Subcutaneous adipose tissue (tissue), 4 donors: ENCODE results near the gene MRPS14. TPM values are rescaled to one million over a fixed set of nuclear protein-coding genes. Genes with fewer than 3 reads are reported as not detected.

Experiments used
- CTCF ChIP-seq: fragments of 450-650 bp; IDR thresholded peaks from one replicate; pipeline ENCODE4 v1.5.1; 2016; ENCODE audit warnings: low read depth, mild to moderate bottlenecking, control low read depth, antibody characterized with exemption, moderate library complexity
- total RNA-seq, 4 donors: library from RNA; depleted of rRNA; stranded (reverse); fragments of >200 nt; gene quantifications; one replicate each; pipeline ENCODE4 v1.1.0, GENCODE V29; 2016

The MRPS14 gene
- total RNA-seq, 4 donors from 2014 or later: 16.2 to 32.9 (median 24.3) TPM

- no peak for TF ChIP-seq CTCF
These were observed 46.7 kb downstream of the MRPS14 start for GRCh38 chr1:174976436-174977108.

GRCh38 chr1:174975764-174976163 lies 47.5 kb downstream of the MRPS14 start:
- TF ChIP-seq CTCF: no peak

- TF ChIP-seq CTCF: no peak
These were observed 48.5 kb downstream of the MRPS14 start for GRCh38 chr1:174974711-174975119.

- no peak for TF ChIP-seq CTCF
These were observed 51.3 kb downstream of the MRPS14 start for GRCh38 chr1:174971902-174972301.

GRCh38 chr1:174971466-174971865 lies 51.8 kb downstream of the MRPS14 start:
- no peak for TF ChIP-seq CTCF

- TF ChIP-seq CTCF: no peak
These were observed 53.2 kb downstream of the MRPS14 start for GRCh38 chr1:174969977-174970376.

GRCh38 chr1:174968750-174969244 lies 54.4 kb downstream of the MRPS14 start:
- no peak for TF ChIP-seq CTCF
